K562 (cell line): ENCODE measurements around the gene ZBTB49. TPM values are rescaled to one million over a fixed set of nuclear protein-coding genes. Genes with fewer than 3 reads are reported as not detected.
A peak's percentile ranks its signal among the peaks of the same experiment; 100 is the strongest.

ENCODE experiments used
- ATAC-seq: fragments of 200-7000 bp; cut with Tn5 transposase; 3 replicates; pipeline ENCODE4 v1.9.1; 2020; ENCODE audit warnings: moderate library complexity
- BruUV-seq: library from RNA; stranded (reverse); fragments of 400-500 nt; replicated peaks from 2 replicates; lab custom pipeline; 2021; lab: Mats Ljungman, UMichigan
- CTCF ChIA-PET: fragments of 300-600 bp; formaldehyde crosslinking; extraction: SDS; loops from one replicate; lab custom pipeline; 2021; ENCODE audit warnings: low intra/inter-chr PET ratio; lab: Yijun Ruan, JAX
- POLR2A ChIA-PET: fragments of 300-600, 350-650 bp; sonication (Branson Sonifier 250); formaldehyde crosslinking; extraction: SDS; loops from one replicate; lab custom pipeline; 2021; ENCODE audit warnings: antibody characterized with exemption, inconsistent platforms; lab: Yijun Ruan, JAX
- DNase-seq, 4 experiments: peaks; one replicate each; pipeline versions ENCODE4 v3.0.0 to v3.0.0-alpha.2; 2011 to 2018; ENCODE audit warnings: low spot score in 3 of 4, mixed read lengths in 3 of 4; ENCODE audit errors: extremely low read depth in 1 of 4
- FAIRE-seq: peaks from 2 replicates; lab custom pipeline; 2011; peaks lifted over from hg19 to GRCh38; lab: Jason Lieb, UNC
- H2AFZ ChIP-seq: 2 replicates; pipeline ENCODE4 v1.6.0; 2011; ENCODE audit warnings: low read depth, low read length, control low read depth, inconsistent platforms
- H3K27ac ChIP-seq: fragments of 200-600 bp; 3 replicates; pipeline ENCODE4 v1.8.0; 2011; ENCODE audit warnings: low read depth, mild to moderate bottlenecking, control low read depth, inconsistent platforms, low read length, moderate library complexity, mixed read lengths; ENCODE audit errors: extremely low read depth
- H3K27me3 ChIP-seq, 2 experiments: fragments of 300-600 bp in 1 of 2; 2 replicates in 1 of 2; 3 replicates in 1 of 2; pipeline versions ENCODE4 v1.6.0 to v1.8.0; 2011; ENCODE audit warnings: inconsistent platforms in 2 of 2, low read length in 2 of 2, mild to moderate bottlenecking in 1 of 2, mixed read lengths in 1 of 2, moderate library complexity in 1 of 2; ENCODE audit not compliant: control insufficient read depth in 2 of 2, insufficient read depth in 2 of 2
- H3K36me3 ChIP-seq: fragments of 300-600 bp; 3 replicates; pipeline ENCODE4 v1.8.0; 2011; ENCODE audit warnings: mild to moderate bottlenecking, low read length, inconsistent platforms; ENCODE audit not compliant: control insufficient read depth, insufficient read depth
- H3K4me1 ChIP-seq, 2 experiments: fragments of 200-600 bp in 1 of 2; replicated peaks in 1 of 2; 2 replicates in 1 of 2; 3 replicates in 1 of 2; pipeline versions ENCODE4 v1.5.1 to v1.8.0; 2011; ENCODE audit warnings: inconsistent platforms in 2 of 2, low read length in 2 of 2, mild to moderate bottlenecking in 1 of 2, mixed read lengths in 1 of 2, moderate library complexity in 1 of 2; ENCODE audit not compliant: control insufficient read depth in 2 of 2, insufficient read depth in 2 of 2
- H3K4me2 ChIP-seq: 2 replicates; pipeline ENCODE4 v1.6.1; 2011; ENCODE audit warnings: low read length, control low read depth, inconsistent platforms, mixed read lengths; ENCODE audit not compliant: insufficient read depth
- H3K4me3 ChIP-seq: fragments of 200-600 bp; sonication (generic), shearing (Covaris generic); 2 replicates; pipeline ENCODE4 v1.5.1; 2016; ENCODE audit warnings: control low read depth, inconsistent platforms
- H3K79me2 ChIP-seq: fragments of 200-600 bp; 3 replicates; pipeline ENCODE4 v1.8.0; 2011; ENCODE audit warnings: low read length, inconsistent platforms; ENCODE audit not compliant: control insufficient read depth, insufficient read depth
- H3K9ac ChIP-seq, 2 experiments: 2 replicates each; pipeline versions ENCODE4 v1.6.0 to v1.6.1; 2011; ENCODE audit warnings: low read depth in 2 of 2, low read length in 2 of 2, control low read depth in 1 of 2, inconsistent platforms in 1 of 2, mild to moderate bottlenecking in 1 of 2, mixed read lengths in 1 of 2; ENCODE audit not compliant: insufficient read depth in 1 of 2
- H3K9me1 ChIP-seq: one replicate; pipeline ENCODE4 v1.6.0; 2011; ENCODE audit warnings: inconsistent platforms, mild to moderate bottlenecking, low read length, moderate library complexity; ENCODE audit not compliant: control insufficient read depth, insufficient read depth
- H3K9me3 ChIP-seq: replicated peaks from 2 replicates; pipeline ENCODE4 v1.5.1; 2011; ENCODE audit warnings: low read depth, low read length, inconsistent platforms; ENCODE audit not compliant: control insufficient read depth, insufficient read depth
- H4K20me1 ChIP-seq: replicated peaks from 2 replicates; pipeline ENCODE4 v1.6.1; 2011; ENCODE audit warnings: low read length, inconsistent platforms, mixed read lengths; ENCODE audit not compliant: control insufficient read depth, insufficient read depth
- CAMTA2 ChIP-seq: fragments of 250-450 bp; sonication (Bioruptor Pico); conservative IDR thresholded peaks from 2 replicates; pipeline ENCODE4 v1.5.1; 2022
- CTBP1 ChIP-seq: fragments of 450-650 bp; IDR thresholded peaks from 2 replicates; pipeline ENCODE4 v1.6.1; 2016; ENCODE audit warnings: borderline replicate concordance
- CXXC5 ChIP-seq: fragments of 250-450 bp; sonication (Bioruptor Pico); IDR thresholded peaks from 2 replicates; pipeline ENCODE4 v1.8.0; 2022; ENCODE audit warnings: inconsistent platforms, mild to moderate bottlenecking, moderate library complexity
- EP300 ChIP-seq: IDR thresholded peaks from 2 replicates; pipeline ENCODE4 v1.6.1; 2012; ENCODE audit warnings: low read length, improper control_type of control experiment
- HLTF ChIP-seq: fragments of 450-650 bp; IDR thresholded peaks from 2 replicates; pipeline ENCODE4 v1.6.1; 2016
- KLF1 ChIP-seq: fragments of 450-650 bp; IDR thresholded peaks from 2 replicates; pipeline ENCODE4 v1.6.1; 2016; ENCODE audit warnings: missing genetic modification characterization, missing compliant biosample characterization
- L3MBTL2 ChIP-seq: fragments of 450-650 bp; IDR thresholded peaks from 2 replicates; pipeline ENCODE4 v1.6.1; 2016; ENCODE audit warnings: mild to moderate bottlenecking, moderate library complexity
- NFIC ChIP-seq: fragments of 450-650 bp; IDR thresholded peaks from 2 replicates; pipeline ENCODE4 v1.6.1; 2017; ENCODE audit warnings: mild to moderate bottlenecking, inconsistent platforms
- RAD21 ChIP-seq, 2 experiments: fragments of 250-450 bp in 1 of 2; fragments of 450-650 bp in 1 of 2; sonication (Bioruptor Pico) in 1 of 2; formaldehyde crosslinking in 1 of 2; IDR thresholded peaks in 1 of 2; conservative IDR thresholded peaks in 1 of 2; 2 replicates each; pipeline versions ENCODE4 v1.4.0 to v1.8.0; 2020 to 2022; ENCODE audit warnings: mild to moderate bottlenecking in 2 of 2, moderate library complexity in 1 of 2
- ZNF121 ChIP-seq: sonication (generic); formaldehyde crosslinking; conservative IDR thresholded peaks from 2 replicates; pipeline ENCODE4 v1.8.0; 2022; ENCODE audit warnings: missing genetic modification reagents
- ZNF124 ChIP-seq: sonication (generic); formaldehyde crosslinking; IDR thresholded peaks from 2 replicates; pipeline ENCODE4 v1.8.1; 2022; ENCODE audit warnings: missing genetic modification reagents
- ZNF766 ChIP-seq: fragments of 200-800 bp; sonication (Bioruptor generic); conservative IDR thresholded peaks from 2 replicates; pipeline ENCODE4 v1.6.1; 2016; ENCODE audit warnings: missing genetic modification characterization, missing compliant biosample characterization
- WGBS: fragments of 100-300 bp; shearing (Covaris generic); methylation state at CpG from one replicate; pipeline ENCODE4 v1.1.6; 2016; ENCODE audit warnings: low coverage, mixed read lengths; ENCODE audit not compliant: insufficient coverage; ENCODE audit errors: missing lambda C conversion rate; 5-methylcytosine and 5-hydroxymethylcytosine counted together
- in situ Hi-C: fragments of 300-500 bp; cut with MboI; formaldehyde crosslinking; loops from 4 replicates; pipeline ENCODE4 v1.15.0; 2018; ENCODE audit warnings: inconsistent platforms, mixed read lengths
- intact Hi-C: fragments of 100-400 bp; cut with micrococcal nuclease; formaldehyde crosslinking; loops from 2 replicates; pipeline ENCODE4 v1.14.2; 2022
- polyA plus RNA-seq, 8 experiments: library from polyadenylated mRNA; depleted of rRNA in 4 of 8; stranded (reverse) in 5 of 8; unstranded in 3 of 8; fragments of >200 nt; fragmentation: Nextera tagmentation in 2 of 8; fragmentation: Illumina TruSeq in 1 of 8; extraction: Ambion mirVana in 2 of 8; extraction: Trizol in 1 of 8; gene quantifications; 2 replicates each; pipeline versions ENCODE4 v1.2.1 to v1.2.3, GENCODE V29; 2011 to 2014; ENCODE audit warnings: inconsistent platforms in 1 of 8, missing spikeins in 1 of 8
- total RNA-seq, 7 experiments: library from RNA; depleted of rRNA in 6 of 7; stranded (reverse); fragments of >200 nt in 6 of 7; fragmentation: Illumina TruSeq in 2 of 7; extraction: Trizol in 2 of 7; gene quantifications; 2 replicates each; pipeline versions ENCODE4 v1.2.1 to v1.2.3, GENCODE V29; 2011 to 2021; ENCODE audit warnings: low replicate concordance in 1 of 7
- TF ChIP-seq, protein P1 (sequence below): fragments of 450-650 bp; formaldehyde crosslinking; IDR thresholded peaks from 2 replicates; pipeline ENCODE4 v1.4.0; 2020; ENCODE audit warnings: mild to moderate bottlenecking
- TF ChIP-seq, protein P2 (sequence below): sonication (generic); formaldehyde crosslinking; IDR thresholded peaks from 2 replicates; pipeline ENCODE4 v1.8.0; 2022; ENCODE audit warnings: missing genetic modification reagents, mild to moderate bottlenecking, moderate library complexity, borderline replicate concordance
- TF ChIP-seq, protein P3 (sequence below), 2 experiments: fragments of 450-650 bp; conservative IDR thresholded peaks; 2 replicates each; pipeline ENCODE4 v1.6.1; 2017; ENCODE audit warnings: mild to moderate bottlenecking in 2 of 2, moderate library complexity in 2 of 2

ZBTB49 gene
- total and polyA plus RNA-seq, 9 of the 15 experiments (the other 6 are each of a cell fraction or from before 2014, with no cell fraction given), result 0.49 to 8.0 (median 4.2) TPM

DNA sequence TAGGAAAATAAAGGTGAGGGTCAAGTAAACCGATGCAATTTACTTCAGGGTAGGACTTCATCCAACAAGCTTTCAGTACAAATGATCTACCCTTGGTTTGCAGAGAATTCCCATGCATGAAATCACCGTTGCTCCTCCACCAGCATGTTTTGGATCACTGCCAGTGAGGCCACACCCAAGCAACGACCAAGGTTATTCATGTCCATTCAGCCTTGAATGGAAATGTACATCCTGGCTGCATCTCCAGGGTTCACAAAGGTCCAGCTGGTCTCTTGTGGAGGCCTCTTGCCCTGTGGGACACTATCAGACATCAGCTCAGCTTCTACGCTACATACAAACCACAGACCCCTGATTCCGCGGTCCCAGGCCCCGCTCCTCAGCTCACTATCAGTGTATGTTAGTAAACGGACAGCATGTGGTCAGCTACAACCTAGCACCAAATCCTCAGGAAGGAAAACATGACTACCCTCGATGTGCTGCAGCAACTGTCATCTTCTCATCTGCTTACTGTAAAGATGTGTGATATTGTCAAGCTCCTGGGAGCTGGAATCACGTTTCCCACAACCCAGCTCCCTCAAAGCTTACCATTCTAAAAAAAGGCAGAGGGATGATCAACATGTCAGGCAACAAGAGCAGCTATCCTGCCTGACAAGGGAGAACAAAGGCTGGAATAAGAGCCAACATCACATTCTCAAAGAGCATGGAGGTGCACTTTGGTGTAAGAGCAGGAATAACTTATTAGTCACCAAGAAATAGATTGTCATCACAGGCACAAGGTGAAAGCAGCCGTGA lies 5.0 kb upstream of the ZBTB49 start:
- Histone ChIP-seq H4K20me1 (0 out of 2 replicates have a peak, but pooled peaks cover 3% of the 10 kb centered on the region), H3K4me3 (no peak overlapping the region), H3K9me1 (no peaks in the 10 kb centered on the region), H3K27ac (peak overlapping the region; percentile 40; the same call in 2 of the 3 replicates), H3K27me3 (no peaks in the 10 kb centered on the region; a peak in 1 of 5 replicates), H3K4me2 (peak overlapping the region; percentile 39), H3K9me3 (no peaks in the 10 kb centered on the region), H3K4me1 (peaks cover 8 to 21% of the 10 kb centered on the region in 2 experiments; a peak in 4 of 5 replicates), H3K9ac (peak overlapping the region in 1 of 2 experiments; percentile 72; a peak in 1 of 4 replicates), H3K36me3 (peaks cover 76% of the 10 kb centered on the region), H2AFZ (peak overlapping the region; percentile 8; the same call in 1 of the 2 replicates), H3K79me2 (peaks cover 66% of the 10 kb centered on the region)
- WGBS, result 15% methylated on average over 11 of the region's 11 CpGs
- TF ChIP-seq EP300, result no peak
- peak; percentile 93 for TF ChIP-seq NFIC
- peak; percentile 61 for TF ChIP-seq KLF1
- TF ChIP-seq CAMTA2, result no peak
- TF ChIP-seq HLTF, result no peak
- peak; percentile 18; the same call in 1 of the 2 replicates for TF ChIP-seq L3MBTL2
- 0 out of 4 replicates have a peak, but pooled peaks of 1 of the 2 experiments have one; percentile 4 for TF ChIP-seq RAD21 (CRISPR knock-in tag; conservative IDR thresholded peaks at IDR 0.05 in 1 of 2, IDR thresholded peaks at IDR 0.05 in 1 of 2)
- TF ChIP-seq, protein P1, sequence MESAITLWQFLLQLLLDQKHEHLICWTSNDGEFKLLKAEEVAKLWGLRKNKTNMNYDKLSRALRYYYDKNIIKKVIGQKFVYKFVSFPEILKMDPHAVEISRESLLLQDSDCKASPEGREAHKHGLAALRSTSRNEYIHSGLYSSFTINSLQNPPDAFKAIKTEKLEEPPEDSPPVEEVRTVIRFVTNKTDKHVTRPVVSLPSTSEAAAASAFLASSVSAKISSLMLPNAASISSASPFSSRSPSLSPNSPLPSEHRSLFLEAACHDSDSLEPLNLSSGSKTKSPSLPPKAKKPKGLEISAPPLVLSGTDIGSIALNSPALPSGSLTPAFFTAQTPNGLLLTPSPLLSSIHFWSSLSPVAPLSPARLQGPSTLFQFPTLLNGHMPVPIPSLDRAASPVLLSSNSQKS, result no peak
- TF ChIP-seq ZNF766, result 0 out of 2 replicates have a peak, but pooled peaks have one; percentile 27
- TF ChIP-seq ZNF121, result no peak
- TF ChIP-seq CTBP1, result peak; percentile 63; the same call in 1 of the 2 replicates
- TF ChIP-seq, protein P2, sequence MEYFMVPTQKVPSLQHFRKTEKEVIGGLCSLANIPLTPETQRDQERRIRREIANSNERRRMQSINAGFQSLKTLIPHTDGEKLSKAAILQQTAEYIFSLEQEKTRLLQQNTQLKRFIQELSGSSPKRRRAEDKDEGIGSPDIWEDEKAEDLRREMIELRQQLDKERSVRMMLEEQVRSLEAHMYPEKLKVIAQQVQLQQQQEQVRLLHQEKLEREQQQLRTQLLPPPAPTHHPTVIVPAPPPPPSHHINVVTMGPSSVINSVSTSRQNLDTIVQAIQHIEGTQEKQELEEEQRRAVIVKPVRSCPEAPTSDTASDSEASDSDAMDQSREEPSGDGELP (CRISPR knock-in tag), result peak; percentile 23; the same call in 1 of the 2 replicates
- TF ChIP-seq, protein P3, sequence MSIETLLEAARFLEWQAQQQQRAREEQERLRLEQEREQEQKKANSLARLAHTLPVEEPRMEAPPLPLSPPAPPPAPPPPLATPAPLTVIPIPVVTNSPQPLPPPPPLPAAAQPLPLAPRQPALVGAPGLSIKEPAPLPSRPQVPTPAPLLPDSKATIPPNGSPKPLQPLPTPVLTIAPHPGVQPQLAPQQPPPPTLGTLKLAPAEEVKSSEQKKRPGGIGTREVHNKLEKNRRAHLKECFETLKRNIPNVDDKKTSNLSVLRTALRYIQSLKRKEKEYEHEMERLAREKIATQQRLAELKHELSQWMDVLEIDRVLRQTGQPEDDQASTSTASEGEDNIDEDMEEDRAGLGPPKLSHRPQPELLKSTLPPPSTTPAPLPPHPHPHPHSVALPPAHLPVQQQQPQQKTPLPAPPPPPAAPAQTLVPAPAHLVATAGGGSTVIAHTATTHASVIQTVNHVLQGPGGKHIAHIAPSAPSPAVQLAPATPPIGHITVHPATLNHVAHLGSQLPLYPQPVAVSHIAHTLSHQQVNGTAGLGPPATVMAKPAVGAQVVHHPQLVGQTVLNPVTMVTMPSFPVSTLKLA (conservative IDR thresholded peaks at IDR 0.05), result peak; percentile 49 to 64; a peak in 3 of 4 replicates
- TF ChIP-seq CXXC5 (CRISPR knock-in tag), result 0 out of 2 replicates have a peak, but pooled peaks have one; percentile 24
- no peak for TF ChIP-seq ZNF124 (CRISPR knock-in tag)
- DNase-seq, result peak in 2 of 4 experiments; percentile 47 to 71
- FAIRE-seq, result peak; percentile 86
- intact Hi-C loops (loop anchor here (5.0 kb wide), 1 partner anchor 37 kb away; no protein-coding TSS in a partner anchor), in situ Hi-C loops (no loop called here)
- BruUV-seq, result no TSS peak
- ATAC-seq, result peak; percentile 50
- ChIA-PET CTCF (no interaction called here), POLR2A (interaction anchor here (0.6 to 2.0 kb wide), 5 partner anchors 17 to 501 kb away, joined by 3 to 9 read pairs (median 3); no protein-coding TSS in a partner anchor)
